Endothelial cell of umbilical vein (primary cell): Measurements from ENCODE around the gene TMPRSS7. TPM values are rescaled to one million over a fixed set of nuclear protein-coding genes. Genes with fewer than 3 reads are reported as not detected.

Experiments
- BruUV-seq: library from RNA; stranded (reverse); fragments of 400-500 nt; replicated peaks from 2 replicates; lab custom pipeline; 2021; lab: Mats Ljungman, UMichigan
- CTCF ChIA-PET: fragments of 300-600, 350-600 bp; sonication (Branson Sonifier 250); formaldehyde crosslinking; loops from one replicate; lab custom pipeline; 2021; ENCODE audit warnings: antibody characterized with exemption, inconsistent platforms; lab: Charles Lee
- POLR2A ChIA-PET: fragments of 300-600, 350-600 bp; sonication (Branson Sonifier 250); formaldehyde crosslinking; loops from one replicate; lab custom pipeline; 2021; ENCODE audit warnings: antibody characterized with exemption, inconsistent platforms; lab: Charles Lee
- DNase-seq: peaks from one replicate; pipeline ENCODE4 v3.0.0-alpha.2; 2011; ENCODE audit warnings: low read depth, low spot score
- FAIRE-seq: peaks from 2 replicates; lab custom pipeline; 2011; peaks lifted over from hg19 to GRCh38; lab: Jason Lieb, UNC
- H2AFZ ChIP-seq: 2 replicates; pipeline ENCODE4 v1.6.0; 2012; ENCODE audit warnings: low read depth, low read length, control low read depth, inconsistent platforms
- H3K27ac ChIP-seq: 2 replicates; pipeline ENCODE4 v1.5.1; 2011; ENCODE audit warnings: low read depth, mild to moderate bottlenecking, control low read depth, low read length, moderate library complexity; ENCODE audit not compliant: insufficient read depth
- H3K27me3 ChIP-seq, 2 experiments: 2 replicates each; pipeline versions ENCODE4 v1.6.0 to v1.6.1; 2011; ENCODE audit warnings: low read length in 2 of 2, mixed read lengths in 1 of 2; ENCODE audit not compliant: control insufficient read depth in 2 of 2, insufficient read depth in 2 of 2
- H3K36me3 ChIP-seq, 2 experiments: 2 replicates in 1 of 2; 3 replicates in 1 of 2; pipeline ENCODE4 v1.5.1; 2011; ENCODE audit warnings: low read length in 2 of 2, mild to moderate bottlenecking in 1 of 2, moderate library complexity in 1 of 2; ENCODE audit not compliant: control insufficient read depth in 2 of 2, insufficient read depth in 2 of 2; ENCODE audit errors: extremely low read depth in 1 of 2
- H3K4me1 ChIP-seq: 3 replicates; pipeline ENCODE4 v1.5.1; 2011; ENCODE audit warnings: mild to moderate bottlenecking, low read length; ENCODE audit not compliant: control insufficient read depth, insufficient read depth; ENCODE audit errors: extremely low read depth
- H3K4me2 ChIP-seq: 2 replicates; pipeline ENCODE4 v1.6.1; 2011; ENCODE audit warnings: low read length, control low read depth, mixed read lengths; ENCODE audit not compliant: insufficient read depth
- H3K4me3 ChIP-seq, 3 experiments: fragments of 200-600 bp in 1 of 3; sonication (generic), shearing (Covaris generic) in 1 of 3; replicated peaks in 1 of 3; 2 replicates each; pipeline ENCODE4 v1.5.1; 2011 to 2016; ENCODE audit warnings: control low read depth in 3 of 3, low read length in 3 of 3, mild to moderate bottlenecking in 2 of 3, inconsistent platforms in 1 of 3, low read depth in 1 of 3, moderate library complexity in 1 of 3; ENCODE audit not compliant: insufficient read depth in 1 of 3
- H3K79me2 ChIP-seq: 2 replicates; pipeline ENCODE4 v1.6.0; 2012; ENCODE audit warnings: low read length, inconsistent platforms; ENCODE audit not compliant: control insufficient read depth, insufficient read depth
- H3K9ac ChIP-seq: replicated peaks from 2 replicates; pipeline ENCODE3; 2011; ENCODE audit warnings: low read length, control low read depth; ENCODE audit not compliant: insufficient read depth; ENCODE audit errors: extremely low read depth
- H3K9me1 ChIP-seq: replicated peaks from 3 replicates; pipeline ENCODE4 v1.6.0; 2011; ENCODE audit warnings: mild to moderate bottlenecking, low read length; ENCODE audit not compliant: control insufficient read depth, insufficient read depth; ENCODE audit errors: extremely low read depth
- H3K9me3 ChIP-seq: replicated peaks from 2 replicates; pipeline ENCODE4 v1.5.1; 2012; ENCODE audit warnings: low read length, inconsistent platforms; ENCODE audit not compliant: control insufficient read depth, insufficient read depth
- H4K20me1 ChIP-seq: replicated peaks from 2 replicates; pipeline ENCODE3; 2011; ENCODE audit warnings: mild to moderate bottlenecking, low read length; ENCODE audit not compliant: control insufficient read depth, insufficient read depth; ENCODE audit errors: extremely low read depth
- EZH2 ChIP-seq: IDR thresholded peaks from 2 replicates; pipeline ENCODE4 v1.6.1; 2012; ENCODE audit warnings: borderline replicate concordance, low read depth, mild to moderate bottlenecking, moderate library complexity, low read length, inconsistent platforms; ENCODE audit not compliant: severe bottlenecking
- FOS ChIP-seq: IDR thresholded peaks from 2 replicates; pipeline ENCODE4 v1.6.1; 2011; ENCODE audit warnings: mild to moderate bottlenecking, low read length, moderate library complexity, borderline replicate concordance; ENCODE audit not compliant: insufficient read depth
- GATA2 ChIP-seq: IDR thresholded peaks from 2 replicates; pipeline ENCODE4 v1.7.0; 2011; ENCODE audit warnings: low read depth, mild to moderate bottlenecking, moderate library complexity, mixed read lengths, low read length; ENCODE audit not compliant: insufficient read length, insufficient read depth
- JUN ChIP-seq: IDR thresholded peaks from 2 replicates; pipeline ENCODE4 v1.6.1; 2011; ENCODE audit warnings: borderline replicate concordance, low read depth; ENCODE audit not compliant: insufficient read length, insufficient read depth
- MYC ChIP-seq: IDR thresholded peaks from one replicate; pipeline ENCODE4 v1.6.1; 2011; ENCODE audit warnings: mild to moderate bottlenecking, low read depth, low read length
- POLR2A ChIP-seq: IDR thresholded peaks from 2 replicates; pipeline ENCODE4 v1.6.1; 2012; ENCODE audit warnings: low read depth, mild to moderate bottlenecking, control low read depth, low read length
- POLR2AphosphoS5 ChIP-seq: IDR thresholded peaks from 2 replicates; pipeline ENCODE4 v1.6.1; 2012; ENCODE audit warnings: low read depth, mild to moderate bottlenecking, control low read depth, low read length, moderate library complexity; ENCODE audit not compliant: insufficient read depth
- dilution Hi-C: fragments of 300-500 bp; cut with MboI; formaldehyde crosslinking; loops from one replicate; pipeline ENCODE4 v1.15.0; 2019; ENCODE audit warnings: low sequenced_read_pairs; ENCODE audit not compliant: extremely low pct_ligation_motif_present
- intact Hi-C: fragments of 100-400 bp; cut with micrococcal nuclease; formaldehyde crosslinking; loops from one replicate; pipeline ENCODE4 v1.10.0; 2022
- polyA plus RNA-seq, 4 experiments: library from polyadenylated mRNA; depleted of rRNA in 3 of 4; stranded (reverse) in 3 of 4; unstranded in 1 of 4; fragments of >200 nt; gene quantifications; 2 replicates each; pipeline versions ENCODE4 v1.2.1 to v1.2.3, GENCODE V29; 2011 to 2012; ENCODE audit warnings: missing spikeins in 1 of 4
- total RNA-seq: library from RNA; stranded (reverse); gene quantifications from 2 replicates; pipeline ENCODE4 v1.2.3, GENCODE V29; 2021
- TF ChIP-seq, protein P1 (sequence below), 2 donors: IDR thresholded peaks; 1 replicate in 1 of 2; 2 replicates in 1 of 2; pipeline ENCODE4 v1.5.1; 2011; ENCODE audit warnings: low read length in 2 of 2, mild to moderate bottlenecking in 2 of 2, moderate library complexity in 2 of 2, control low read depth in 1 of 2, inconsistent platforms in 1 of 2, low read depth in 1 of 2; ENCODE audit not compliant: insufficient read depth in 1 of 2; ENCODE audit errors: extremely low read depth in 1 of 2
- TF ChIP-seq, protein P2 (sequence below): IDR thresholded peaks from 2 replicates; pipeline ENCODE4 v1.6.1; 2011; ENCODE audit not compliant: insufficient read depth, insufficient read length

TMPRSS7 gene
- total and polyA plus RNA-seq, 2 donors (not counting 3 experiments of a cell fraction or from before 2014, with no cell fraction given) = not detected

DNA sequence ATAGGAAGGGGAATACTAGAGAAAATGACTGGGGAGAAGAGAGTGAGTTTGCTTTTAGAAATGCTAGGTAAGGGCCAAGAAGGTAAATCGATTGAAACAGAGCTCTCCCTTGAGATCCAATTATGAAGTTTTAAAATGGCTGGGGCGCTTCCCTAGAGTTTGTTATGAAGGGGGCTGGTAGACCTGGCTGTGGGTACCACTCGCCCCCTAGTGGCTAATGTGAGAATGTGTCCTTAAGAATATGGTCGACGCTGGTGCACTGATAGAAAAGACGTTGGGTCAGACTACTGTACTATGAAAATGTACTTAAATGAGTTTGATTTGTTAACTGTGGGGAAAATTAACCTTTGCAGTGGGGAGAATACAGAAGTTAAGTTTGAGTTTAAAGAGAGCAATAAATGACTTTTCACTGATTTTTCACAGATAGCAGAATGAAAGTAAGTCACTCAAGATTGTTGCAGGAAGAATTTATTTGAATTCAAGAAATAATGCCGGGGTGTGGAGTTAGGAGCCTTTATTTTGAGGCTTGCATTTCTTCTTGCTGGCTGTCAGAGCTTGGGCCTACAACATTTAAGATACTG, 9.2 kb downstream of the TMPRSS7 start:
- ChIA-PET CTCF (interaction anchor here (0.6 to 3.4 kb wide), 43 partner anchors 9 to 466 kb away, joined by 3 to 33 read pairs (median 4); partner anchors contain the start of genes ABHD10 and TMPRSS7), POLR2A (no interaction called here)
- no peaks in the 10 kb centered on the region for H3K9me1 ChIP-seq
- H3K79me2 ChIP-seq = no peaks in the 10 kb centered on the region
- FAIRE-seq (peak; percentile 73), DNase-seq (peak; percentile 71)
- no peaks in the 10 kb centered on the region for H3K27me3 ChIP-seq
- no peak for TF ChIP-seq EZH2
- no peak for TF ChIP-seq MYC
- TF ChIP-seq POLR2A = no peak
- TF ChIP-seq FOS = no peak
- TF ChIP-seq, protein P1, sequence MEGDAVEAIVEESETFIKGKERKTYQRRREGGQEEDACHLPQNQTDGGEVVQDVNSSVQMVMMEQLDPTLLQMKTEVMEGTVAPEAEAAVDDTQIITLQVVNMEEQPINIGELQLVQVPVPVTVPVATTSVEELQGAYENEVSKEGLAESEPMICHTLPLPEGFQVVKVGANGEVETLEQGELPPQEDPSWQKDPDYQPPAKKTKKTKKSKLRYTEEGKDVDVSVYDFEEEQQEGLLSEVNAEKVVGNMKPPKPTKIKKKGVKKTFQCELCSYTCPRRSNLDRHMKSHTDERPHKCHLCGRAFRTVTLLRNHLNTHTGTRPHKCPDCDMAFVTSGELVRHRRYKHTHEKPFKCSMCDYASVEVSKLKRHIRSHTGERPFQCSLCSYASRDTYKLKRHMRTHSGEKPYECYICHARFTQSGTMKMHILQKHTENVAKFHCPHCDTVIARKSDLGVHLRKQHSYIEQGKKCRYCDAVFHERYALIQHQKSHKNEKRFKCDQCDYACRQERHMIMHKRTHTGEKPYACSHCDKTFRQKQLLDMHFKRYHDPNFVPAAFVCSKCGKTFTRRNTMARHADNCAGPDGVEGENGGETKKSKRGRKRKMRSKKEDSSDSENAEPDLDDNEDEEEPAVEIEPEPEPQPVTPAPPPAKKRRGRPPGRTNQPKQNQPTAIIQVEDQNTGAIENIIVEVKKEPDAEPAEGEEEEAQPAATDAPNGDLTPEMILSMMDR (IDR thresholded peaks at IDR 0.05; ENCODE audit: extremely low read depth in 1 of 2, insufficient read depth in 1 of 2, low read depth in 1 of 2, low read length in 2 of 2) = peak; percentile 80 to 85
- no peak overlapping the region for H3K27ac ChIP-seq
- no peaks in the 10 kb centered on the region for H3K9me3 ChIP-seq
- intact Hi-C loops = loop anchor here (1.0 to 2.0 kb wide), 4 partner anchors 54 to 375 kb away; no protein-coding TSS in a partner anchor
- H3K9ac ChIP-seq = no peak overlapping the region
- H3K4me2 ChIP-seq = peak overlapping the region; percentile 42
- no peaks in the 10 kb centered on the region for H3K36me3 ChIP-seq
- H4K20me1 ChIP-seq = no peaks in the 10 kb centered on the region
- peak overlapping the region; percentile 79 for H2AFZ ChIP-seq
- no TSS peak for BruUV-seq
- H3K4me3 ChIP-seq = no peak overlapping the region
- dilution Hi-C loops = no loop called here
- no peaks in the 10 kb centered on the region for H3K4me1 ChIP-seq

DNA sequence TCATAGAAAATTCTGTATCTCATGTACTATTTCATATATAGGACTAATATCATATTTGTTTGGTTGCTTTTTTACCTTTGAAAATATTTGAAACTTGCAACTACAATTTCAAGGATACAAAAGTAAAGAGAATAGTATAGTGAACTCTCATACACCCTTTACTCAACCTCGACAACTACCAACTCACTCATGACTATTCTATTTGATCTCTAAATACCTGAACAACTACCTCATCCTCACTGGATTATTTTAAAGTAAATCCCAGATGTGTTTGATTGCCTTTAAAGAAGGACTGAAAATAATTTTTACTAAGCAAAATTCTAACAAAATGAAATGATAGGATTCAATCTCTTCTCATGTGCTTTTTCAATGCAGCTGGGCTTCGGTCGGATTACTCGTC, 12.1 kb downstream of the TMPRSS7 start:
- no peaks in the 10 kb centered on the region for H3K36me3 ChIP-seq
- intact Hi-C loops (no loop called here), dilution Hi-C loops (no loop called here)
- no peaks in the 10 kb centered on the region for H4K20me1 ChIP-seq
- no peaks in the 10 kb centered on the region for H3K9me1 ChIP-seq
- TF ChIP-seq, protein P1 (IDR thresholded peaks at IDR 0.05; ENCODE audit: extremely low read depth in 1 of 2, insufficient read depth in 1 of 2, low read depth in 1 of 2, low read length in 2 of 2) = no peak
- TF ChIP-seq POLR2AphosphoS5 = no peak
- no peak for TF ChIP-seq EZH2
- TF ChIP-seq, protein P2, sequence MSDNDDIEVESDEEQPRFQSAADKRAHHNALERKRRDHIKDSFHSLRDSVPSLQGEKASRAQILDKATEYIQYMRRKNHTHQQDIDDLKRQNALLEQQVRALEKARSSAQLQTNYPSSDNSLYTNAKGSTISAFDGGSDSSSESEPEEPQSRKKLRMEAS = no peak
- no peak for TF ChIP-seq MYC
- TF ChIP-seq FOS = no peak
- no peak for TF ChIP-seq JUN
- TF ChIP-seq POLR2A = no peak
- TF ChIP-seq GATA2 = no peak
- no peak overlapping the region for H2AFZ ChIP-seq
- H3K9me3 ChIP-seq = no peaks in the 10 kb centered on the region
- FAIRE-seq (no peak), DNase-seq (no peak)
- no peak overlapping the region for H3K4me3 ChIP-seq
- no peak overlapping the region for H3K9ac ChIP-seq
- H3K27me3 ChIP-seq = no peaks in the 10 kb centered on the region
- no peaks in the 10 kb centered on the region for H3K4me1 ChIP-seq
- no peaks in the 10 kb centered on the region for H3K79me2 ChIP-seq
- ChIA-PET CTCF (interaction anchor here (1.0 kb wide), 1 partner anchor 33 kb away, joined by 3 read pairs; no protein-coding TSS in a partner anchor), POLR2A (no interaction called here)
- no peak overlapping the region for H3K4me2 ChIP-seq
- no TSS peak for BruUV-seq
- no peak overlapping the region for H3K27ac ChIP-seq
